Trophoblast cell (in vitro differentiated cells and primary cell): ENCODE data around the gene SLAMF9.

Experiments
- DNase-seq, 2 donors: peaks; one replicate each; pipeline ENCODE4 v3.0.0-alpha.2; 2016
- H2AFZ ChIP-seq: 2 replicates; pipeline ENCODE4 v1.6.1; 2013; ENCODE audit warnings: low read length, moderate library complexity, mild to moderate bottlenecking; ENCODE audit not compliant: insufficient read depth, poor library complexity
- H2AK5ac ChIP-seq: 2 replicates; pipeline ENCODE4 v1.6.1; 2013; ENCODE audit warnings: mild to moderate bottlenecking, low read length
- H2BK120ac ChIP-seq: 2 replicates; pipeline ENCODE4 v1.6.1; 2013; ENCODE audit warnings: low read length, mild to moderate bottlenecking, moderate library complexity; ENCODE audit not compliant: insufficient read depth, poor library complexity
- H2BK12ac ChIP-seq: 2 replicates; pipeline ENCODE4 v1.6.1; 2013; ENCODE audit warnings: mild to moderate bottlenecking, low read length, moderate library complexity
- H2BK5ac ChIP-seq: 2 replicates; pipeline ENCODE4 v1.6.1; 2013; ENCODE audit warnings: low read length, low read depth, moderate library complexity, mild to moderate bottlenecking; ENCODE audit not compliant: poor library complexity
- H3K14ac ChIP-seq: 2 replicates; pipeline ENCODE4 v1.6.1; 2013; ENCODE audit warnings: mild to moderate bottlenecking, low read length
- H3K18ac ChIP-seq: 2 replicates; pipeline ENCODE4 v1.6.1; 2013; ENCODE audit warnings: mild to moderate bottlenecking, low read length
- H3K23ac ChIP-seq: 2 replicates; pipeline ENCODE4 v1.6.1; 2013; ENCODE audit warnings: low read length
- H3K27ac ChIP-seq: 2 replicates; pipeline ENCODE4 v1.5.1; 2013; ENCODE audit warnings: low read depth, mild to moderate bottlenecking, inconsistent platforms, low read length, moderate library complexity
- H3K27me3 ChIP-seq: 2 replicates; pipeline ENCODE4 v1.6.1; 2013; ENCODE audit warnings: inconsistent platforms, mild to moderate bottlenecking, low read length, moderate library complexity; ENCODE audit not compliant: insufficient read depth
- H3K36me3 ChIP-seq, 2 experiments: 1 replicate in 1 of 2; 2 replicates in 1 of 2; pipeline ENCODE4 v1.6.1; 2013; ENCODE audit warnings: low read length in 2 of 2, mild to moderate bottlenecking in 2 of 2, moderate library complexity in 1 of 2; ENCODE audit not compliant: insufficient read depth in 2 of 2, control insufficient read depth in 1 of 2
- H3K4ac ChIP-seq: 2 replicates; pipeline ENCODE4 v1.6.1; 2013; ENCODE audit warnings: low read depth, mild to moderate bottlenecking, low read length, moderate library complexity
- H3K4me1 ChIP-seq, 2 experiments: 1 replicate in 1 of 2; 2 replicates in 1 of 2; pipeline ENCODE4 v1.6.1; 2013; ENCODE audit warnings: low read length in 2 of 2, mild to moderate bottlenecking in 2 of 2, moderate library complexity in 1 of 2; ENCODE audit not compliant: insufficient read depth in 2 of 2, control insufficient read depth in 1 of 2
- H3K4me2 ChIP-seq: 2 replicates; pipeline ENCODE4 v1.6.1; 2013; ENCODE audit warnings: inconsistent platforms, mild to moderate bottlenecking, low read length, moderate library complexity
- H3K4me3 ChIP-seq: 2 replicates; pipeline ENCODE4 v1.5.1; 2013; ENCODE audit warnings: mild to moderate bottlenecking, low read depth, low read length, inconsistent platforms
- H3K79me1 ChIP-seq: one replicate; pipeline ENCODE4 v1.6.1; 2013; ENCODE audit warnings: low read length
- H3K79me2 ChIP-seq: 2 replicates; pipeline ENCODE4 v1.6.1; 2013; ENCODE audit warnings: low read length, mild to moderate bottlenecking; ENCODE audit not compliant: control insufficient read depth, insufficient read depth, poor library complexity
- H3K9ac ChIP-seq: 2 replicates; pipeline ENCODE4 v1.6.1; 2013; ENCODE audit warnings: mild to moderate bottlenecking, low read length
- H3K9me3 ChIP-seq: 2 replicates; pipeline ENCODE4 v1.6.1; 2013; ENCODE audit warnings: low read depth, mild to moderate bottlenecking, control low read depth, inconsistent platforms, low read length; ENCODE audit not compliant: insufficient read depth
- H4K12ac ChIP-seq: 2 replicates; pipeline ENCODE4 v1.6.1; 2013; ENCODE audit warnings: low read depth, mild to moderate bottlenecking, low read length, moderate library complexity
- H4K8ac ChIP-seq: 2 replicates; pipeline ENCODE4 v1.6.1; 2013; ENCODE audit warnings: low read depth, mild to moderate bottlenecking, low read length, moderate library complexity
- H4K91ac ChIP-seq: one replicate; pipeline ENCODE4 v1.6.1; 2013; ENCODE audit warnings: low read depth, mild to moderate bottlenecking, low read length, moderate library complexity
- WGBS: extraction: QIAGEN DNeasy Blood & Tissue Kit; methylation state at CpG from one replicate; pipeline ENCODE4 v1.1.7; 2013; ENCODE audit warnings: missing lambda C conversion rate; ENCODE audit not compliant: insufficient read length, insufficient coverage; ENCODE audit errors: extremely low coverage; 5-methylcytosine and 5-hydroxymethylcytosine counted together

The SLAMF9 gene

GRCh38 chr1:159945483-159946241, 8.4 kb downstream of the SLAMF9 start, which contains the start of gene IGSF9:
IGSF9 (minus strand) TSS chr1:159945613; CDS start chr1:159943454, 2,159 bp downstream.
- peak; percentile 40 to 74 for DNase-seq
- H3K79me1 ChIP-seq = no peaks in the 10 kb centered on the region
- H3K23ac ChIP-seq = no peak within 1 kb of the TSS
- peaks cover 2% of the 10 kb centered on the region for H3K79me2 ChIP-seq
- peak within 1 kb of the TSS; percentile 23 for H2BK12ac ChIP-seq
- no peaks in the 10 kb centered on the region for H3K27me3 ChIP-seq
- H3K4me1 ChIP-seq = peaks cover 5 to 9% of the 10 kb centered on the region in 2 experiments
- no peaks in the 10 kb centered on the region for H3K36me3 ChIP-seq
- H3K4ac ChIP-seq = no peak within 1 kb of the TSS
- H3K9ac ChIP-seq = no peak within 1 kb of the TSS
- peak within 1 kb of the TSS; percentile 95 for H3K4me2 ChIP-seq
- H3K9me3 ChIP-seq = no peaks in the 10 kb centered on the region
- peak within 1 kb of the TSS; percentile 50 for H4K91ac ChIP-seq
- no CpG with 5 or more reads among the region's 58 CpGs for WGBS
- peak within 1 kb of the TSS; percentile 89 for H2AFZ ChIP-seq
- H2BK120ac ChIP-seq = peak within 1 kb of the TSS; percentile 82
- no peak within 1 kb of the TSS for H2AK5ac ChIP-seq
- H4K8ac ChIP-seq = peak within 1 kb of the TSS; percentile 68
- H3K27ac ChIP-seq = peak within 1 kb of the TSS; percentile 3
- H4K12ac ChIP-seq = no peak within 1 kb of the TSS
- peak within 1 kb of the TSS; percentile 24 for H3K14ac ChIP-seq
- peak within 1 kb of the TSS; percentile 80 for H3K18ac ChIP-seq
- H3K4me3 ChIP-seq = peak within 1 kb of the TSS; percentile 70
- peak within 1 kb of the TSS; percentile 67 for H2BK5ac ChIP-seq

DNA sequence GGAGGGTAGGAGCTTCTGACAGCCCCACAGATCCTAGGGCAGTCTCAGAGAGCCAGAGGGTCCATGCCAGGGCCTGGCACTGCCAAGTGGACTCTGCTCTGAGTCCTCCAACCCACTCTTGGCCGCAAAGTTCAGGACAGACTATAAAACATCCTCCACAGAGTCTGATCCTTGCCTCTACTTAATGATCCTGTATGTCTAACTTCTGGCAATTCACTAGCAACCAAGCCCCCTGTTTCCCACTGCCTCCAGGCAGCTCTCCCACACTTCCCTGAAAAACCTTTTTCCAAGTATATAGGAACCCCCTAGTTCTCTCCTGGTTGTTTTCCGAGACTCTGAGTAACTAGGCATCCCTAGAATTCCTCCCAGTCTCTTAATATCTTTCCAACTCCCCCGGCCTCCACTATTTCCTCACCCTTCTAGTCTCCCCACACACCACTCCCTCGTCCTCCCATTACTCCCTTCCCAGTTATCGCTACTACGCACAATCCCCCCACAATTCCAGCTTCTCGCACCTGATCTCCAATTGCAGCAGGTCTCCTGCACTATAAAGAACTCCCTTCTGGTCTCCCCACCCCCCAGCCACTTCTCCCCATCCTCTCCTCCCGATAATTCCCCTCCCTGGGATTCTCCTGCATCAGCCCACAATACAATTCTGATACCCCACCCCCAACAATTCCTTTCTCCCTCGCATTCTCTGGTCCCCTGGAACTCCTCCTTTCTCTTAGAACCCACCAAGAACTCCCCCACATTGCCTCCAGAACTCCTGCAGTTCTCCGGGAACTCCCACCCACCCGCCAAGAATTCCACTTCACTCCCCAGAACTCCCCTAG, 9.2 kb downstream of the SLAMF9 start:
- no peak overlapping the region for H3K14ac ChIP-seq
- no peak overlapping the region for H3K9ac ChIP-seq
- H3K4me2 ChIP-seq = peak overlapping the region; percentile 95
- H4K91ac ChIP-seq = no peak overlapping the region
- no peak overlapping the region for H2BK5ac ChIP-seq
- no peaks in the 10 kb centered on the region for H3K36me3 ChIP-seq
- peak overlapping the region; percentile 31 for H2AFZ ChIP-seq
- H4K8ac ChIP-seq = peak overlapping the region; percentile 31
- H2BK12ac ChIP-seq = no peak overlapping the region
- H3K27ac ChIP-seq = no peak overlapping the region
- no peak overlapping the region for H2AK5ac ChIP-seq
- H3K18ac ChIP-seq = no peak overlapping the region
- no peak overlapping the region for H4K12ac ChIP-seq
- no peak overlapping the region for H2BK120ac ChIP-seq
- no peaks in the 10 kb centered on the region for H3K9me3 ChIP-seq
- no peaks in the 10 kb centered on the region for H3K27me3 ChIP-seq
- H3K23ac ChIP-seq = no peak overlapping the region
- no peaks in the 10 kb centered on the region for H3K79me1 ChIP-seq
- DNase-seq = no peak
- no peak overlapping the region for H3K4ac ChIP-seq
- H3K4me1 ChIP-seq = peaks cover 5 to 9% of the 10 kb centered on the region in 2 experiments
- no CpG with 5 or more reads among the region's 11 CpGs for WGBS
- H3K4me3 ChIP-seq = peak overlapping the region; percentile 66
- H3K79me2 ChIP-seq = peaks cover 2% of the 10 kb centered on the region

GRCh38 chr1:159943908-159944622, 10.0 kb downstream of the SLAMF9 start:
- Histone ChIP-seq H3K9me3 (no peaks in the 10 kb centered on the region), H3K79me2 (peaks cover 2% of the 10 kb centered on the region), H3K23ac (no peak overlapping the region), H2AK5ac (no peak overlapping the region), H3K36me3 (no peaks in the 10 kb centered on the region), H4K12ac (no peak overlapping the region), H3K9ac (no peak overlapping the region), H2BK5ac (no peak overlapping the region), H2AFZ (no peak overlapping the region), H3K14ac (no peak overlapping the region), H3K4me3 (no peak overlapping the region), H3K18ac (no peak overlapping the region), H4K8ac (no peak overlapping the region), H3K27me3 (no peaks in the 10 kb centered on the region), H2BK12ac (no peak overlapping the region), H3K27ac (no peak overlapping the region), H4K91ac (no peak overlapping the region), H3K4me1 (peaks cover 5 to 9% of the 10 kb centered on the region in 2 experiments), H3K79me1 (no peaks in the 10 kb centered on the region), H2BK120ac (no peak overlapping the region), H3K4me2 (no peak overlapping the region), H3K4ac (no peak overlapping the region)
- no peak for DNase-seq
- no CpG with 5 or more reads among the region's 9 CpGs for WGBS

GRCh38 chr1:159943278-159943640, 10.8 kb downstream of the SLAMF9 start:
- H3K9ac ChIP-seq = no peak overlapping the region
- H3K23ac ChIP-seq = no peak overlapping the region
- H3K4me3 ChIP-seq = no peak overlapping the region
- no peak overlapping the region for H3K4ac ChIP-seq
- no peak for DNase-seq
- H3K36me3 ChIP-seq = no peaks in the 10 kb centered on the region
- H3K18ac ChIP-seq = no peak overlapping the region
- H4K8ac ChIP-seq = no peak overlapping the region
- H3K79me2 ChIP-seq = peaks cover 2% of the 10 kb centered on the region
- H2BK120ac ChIP-seq = no peak overlapping the region
- H4K12ac ChIP-seq = no peak overlapping the region
- H3K14ac ChIP-seq = no peak overlapping the region
- H3K27ac ChIP-seq = no peak overlapping the region
- no peak overlapping the region for H2BK5ac ChIP-seq
- no peak overlapping the region for H4K91ac ChIP-seq
- H2AFZ ChIP-seq = no peak overlapping the region
- peaks cover 5 to 11% of the 10 kb centered on the region in 2 experiments for H3K4me1 ChIP-seq
- no peaks in the 10 kb centered on the region for H3K79me1 ChIP-seq
- H2AK5ac ChIP-seq = no peak overlapping the region
- no peak overlapping the region for H3K4me2 ChIP-seq
- no peaks in the 10 kb centered on the region for H3K9me3 ChIP-seq
- H2BK12ac ChIP-seq = no peak overlapping the region
- WGBS = no CpG with 5 or more reads among the region's 5 CpGs
- no peaks in the 10 kb centered on the region for H3K27me3 ChIP-seq
